GM21737 (cell line): ENCODE results near the gene GRID2.
"Not testable (repeated sequence)": the region's sequence is repeated elsewhere in the genome, so short reads cannot be mapped to it uniquely, and the experiment has no call there.

Experiments
- ATAC-seq: cut with Tn5 transposase; IDR thresholded peaks from one replicate; pipeline ENCODE4 v1.9.1; 2021; ENCODE audit warnings: mild to moderate bottlenecking, moderate library complexity; ENCODE audit not compliant: unreplicated experiment

GRID2 gene

DNA sequence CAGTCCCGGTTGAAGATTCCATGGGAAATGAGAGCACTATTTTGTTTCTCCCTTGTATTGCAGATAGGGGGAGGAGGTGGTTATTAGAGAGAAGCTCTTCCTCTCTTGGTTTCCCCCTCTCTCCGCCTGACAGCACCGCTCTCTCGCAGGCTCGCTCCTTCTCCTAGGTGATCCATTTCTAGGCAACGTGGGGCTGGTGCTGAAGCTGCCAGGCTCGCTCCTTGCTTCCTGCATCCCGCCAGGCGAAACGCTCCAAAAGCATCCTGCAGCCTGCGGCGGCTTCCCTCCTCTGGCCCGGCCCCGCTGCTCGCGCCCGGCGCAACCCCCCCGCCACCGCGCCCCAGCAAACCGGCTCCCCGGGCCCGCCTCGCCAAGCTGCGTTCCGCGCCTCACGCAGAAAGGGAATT lies at the start of gene GRID2:
TSS of gene GRID2 (plus strand) at position 346 of the 407 bp plus-strand sequence.
- no peak for ATAC-seq

DNA sequence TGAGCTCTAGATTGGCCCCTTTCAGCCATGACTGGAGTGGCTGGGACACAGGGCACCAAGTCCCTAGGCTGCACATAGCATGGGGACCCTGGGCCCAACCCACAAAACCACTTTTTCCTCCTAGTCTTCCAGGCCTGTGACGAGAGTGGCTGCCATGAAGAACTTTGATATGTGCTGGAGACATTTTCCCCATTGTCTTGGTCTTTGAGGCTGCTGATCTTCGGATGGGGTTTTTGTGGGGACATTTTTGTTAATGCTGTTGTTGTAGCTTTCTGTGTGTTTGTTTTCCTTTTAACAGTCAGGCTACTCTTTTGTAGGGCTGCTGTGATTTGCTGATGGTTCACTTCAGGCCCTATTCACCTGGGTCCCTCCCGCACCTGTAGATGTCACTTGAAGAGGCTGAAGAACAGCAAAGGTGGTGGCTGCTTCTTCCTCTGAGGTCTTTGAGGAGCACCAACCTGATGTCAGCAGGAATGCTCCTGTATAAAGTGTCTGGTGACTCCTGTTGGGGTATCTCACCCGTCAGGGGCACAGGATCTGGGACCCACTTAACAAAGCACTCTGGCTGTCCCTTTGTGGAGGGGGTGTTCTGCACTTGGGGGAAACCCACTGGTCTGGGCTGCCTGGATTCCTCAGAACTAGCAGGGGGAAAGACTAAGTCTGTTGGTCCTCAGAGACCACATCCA lies 49.6 kb upstream of the GRID2 start:
- ATAC-seq = no peak

DNA sequence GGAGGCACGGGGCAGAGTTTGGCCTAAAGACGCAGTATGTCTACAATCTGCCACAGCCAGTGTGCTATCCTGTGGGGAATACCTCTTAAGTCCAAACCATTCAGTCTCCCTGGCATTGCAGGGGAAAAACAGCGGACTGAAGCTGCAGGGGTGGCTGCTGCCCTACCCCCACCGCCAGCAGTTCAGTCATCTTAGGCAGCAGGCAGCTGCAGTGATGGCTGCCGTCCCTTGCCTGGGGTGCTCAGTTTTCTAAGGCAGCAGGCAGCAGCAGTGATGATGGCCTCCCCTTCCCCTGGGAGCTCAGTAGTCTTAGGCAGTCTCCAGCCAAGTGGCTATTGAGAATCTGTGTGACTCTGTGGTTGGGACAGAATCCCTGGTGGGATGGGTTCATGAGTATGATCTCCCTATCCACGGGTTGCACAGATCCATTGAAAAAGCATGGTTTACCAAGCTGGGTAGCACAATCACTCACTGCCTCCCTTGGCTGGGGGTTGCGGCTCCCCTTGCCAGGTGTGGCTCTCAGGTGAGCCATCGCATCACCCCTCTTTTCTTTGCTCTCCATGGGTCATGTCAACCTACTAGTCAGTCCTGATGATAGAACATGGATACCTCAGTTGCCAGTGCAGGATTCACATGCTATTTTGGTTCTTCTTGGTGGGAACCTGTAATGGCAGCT lies 48.9 kb upstream of the GRID2 start:
- ATAC-seq = no peak

DNA sequence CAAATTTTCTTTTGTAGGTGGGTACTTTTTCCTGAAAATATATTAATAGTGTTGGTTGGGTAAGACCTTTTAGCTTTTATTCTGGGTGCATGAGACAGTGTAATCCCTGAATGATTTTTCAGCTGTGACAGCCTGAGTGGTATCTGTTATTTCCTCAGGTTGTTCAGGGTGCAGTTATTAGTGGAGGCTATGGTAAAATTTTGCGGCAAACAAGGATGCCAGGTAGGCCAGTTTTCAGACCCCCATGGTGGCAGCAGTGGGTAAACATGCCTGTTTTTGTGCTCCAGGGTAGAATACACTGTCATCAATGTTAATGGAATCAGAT lies 47.9 kb upstream of the GRID2 start:
- no peak for ATAC-seq

DNA sequence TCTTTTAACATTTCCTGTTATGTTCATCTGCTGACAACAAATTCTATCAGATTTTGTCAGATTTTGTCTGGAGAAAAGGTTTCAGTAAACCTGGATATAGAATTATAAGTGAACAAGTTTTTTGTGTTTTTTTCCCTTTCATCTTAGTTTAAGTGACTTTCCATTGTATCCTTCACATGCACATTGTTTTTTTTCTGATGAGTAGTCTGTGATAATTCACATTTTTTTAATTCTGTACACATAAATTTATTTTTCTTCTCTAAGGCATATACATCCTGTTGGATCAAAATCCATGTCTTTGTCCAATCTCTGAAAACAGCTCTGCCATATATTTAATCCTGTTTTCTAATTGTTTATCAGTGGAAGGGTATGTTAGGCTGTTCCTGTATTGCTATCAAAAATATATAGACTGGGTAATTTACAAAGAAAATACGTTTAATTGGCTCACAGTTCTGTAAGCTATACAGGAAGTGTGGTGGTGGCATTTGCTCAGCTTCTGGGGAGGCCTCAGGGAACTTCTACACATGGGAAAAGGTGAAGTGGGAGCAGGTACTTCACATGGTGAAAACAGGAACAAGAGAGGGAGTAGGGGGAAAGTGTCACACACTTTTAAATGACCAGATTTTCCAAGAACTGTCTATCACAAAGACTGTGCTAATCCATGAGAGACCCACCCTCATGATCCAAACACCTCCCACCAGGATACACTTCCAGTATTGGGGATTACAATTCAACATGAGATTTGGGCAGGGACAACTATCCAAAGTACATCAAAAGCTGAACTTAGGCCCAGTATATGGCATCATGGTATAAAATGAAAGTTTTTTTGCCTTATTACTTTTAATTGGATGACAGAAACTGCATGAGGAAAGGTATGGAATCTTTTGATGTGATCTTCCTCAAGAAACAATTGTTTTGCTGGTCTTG lies 45.6 kb upstream of the GRID2 start:
- no peak for ATAC-seq

DNA sequence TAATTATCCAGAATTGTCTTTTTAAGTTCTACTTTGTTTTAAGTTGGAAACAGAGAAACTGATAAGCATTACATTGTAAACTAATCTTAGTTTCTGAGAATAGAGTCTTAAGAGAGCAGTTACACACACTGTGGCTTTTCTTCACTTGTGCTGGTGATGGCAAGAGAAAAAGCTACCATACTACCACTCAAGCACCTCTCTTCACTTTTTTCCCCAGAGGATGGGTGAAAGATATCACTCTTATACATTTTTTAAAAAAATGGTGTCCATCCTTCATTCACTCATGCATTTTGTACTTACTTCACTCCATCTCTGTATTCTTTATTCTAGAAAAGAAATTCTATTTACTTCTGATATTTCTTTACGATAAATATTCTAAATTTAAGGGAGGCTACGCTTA lies 42.5 kb upstream of the GRID2 start:
- no peak for ATAC-seq

DNA sequence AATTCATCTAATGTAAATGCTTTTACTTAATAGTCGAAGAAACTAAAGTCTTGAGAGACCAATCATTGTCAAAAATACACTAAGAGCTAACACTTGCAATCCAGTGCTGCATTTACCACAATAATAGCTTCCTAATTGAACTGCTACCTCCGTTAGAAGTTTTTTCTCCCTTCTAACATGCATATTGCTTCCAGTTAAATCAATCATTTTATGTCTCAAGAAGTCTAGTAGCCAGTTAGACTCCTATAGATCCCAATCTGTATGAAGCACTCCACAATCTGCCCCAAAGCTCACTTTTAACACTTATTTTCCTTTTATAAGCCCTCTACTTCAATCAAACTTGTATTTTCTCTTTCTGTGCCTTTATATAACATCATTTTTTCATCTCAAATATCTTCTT lies 41.4 kb upstream of the GRID2 start:
- ATAC-seq = no peak

DNA sequence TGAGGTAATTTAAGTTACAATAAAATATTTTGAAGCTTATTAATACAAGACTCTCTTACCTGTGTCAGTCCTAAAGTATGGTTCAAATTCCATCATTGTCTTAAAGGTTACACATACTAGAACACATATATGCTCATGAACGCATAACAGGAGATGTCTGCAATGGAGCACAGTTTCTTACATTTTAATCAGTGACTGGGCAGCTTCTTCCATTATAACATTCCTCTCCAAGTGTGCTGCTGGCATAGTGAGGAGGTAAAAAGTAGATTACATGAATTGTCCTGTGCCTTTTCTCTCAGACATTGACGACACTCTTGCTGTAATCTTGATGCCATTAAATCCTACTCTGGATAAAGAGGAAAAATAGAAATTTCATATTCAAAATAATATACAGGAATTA lies 40.8 kb upstream of the GRID2 start:
- ATAC-seq = no peak

DNA sequence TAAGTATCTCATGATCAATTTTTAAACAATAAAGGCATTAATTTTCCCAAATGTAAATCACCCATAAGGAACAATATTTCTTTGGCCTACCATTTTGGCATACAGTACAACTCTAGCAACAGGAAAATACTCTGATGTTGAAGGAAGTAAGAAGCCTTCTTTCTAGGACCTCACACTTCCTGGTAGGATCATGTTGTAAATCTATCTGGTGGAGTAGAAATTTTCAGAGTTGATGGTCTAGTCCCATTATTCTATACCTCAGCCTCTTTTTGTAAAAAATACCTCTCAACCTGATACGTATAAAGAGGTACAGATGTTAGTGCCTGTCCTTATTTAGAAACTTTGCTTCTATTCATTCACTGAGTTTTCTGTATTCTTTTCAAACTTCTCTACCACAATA lies 40.2 kb upstream of the GRID2 start:
- no peak for ATAC-seq

DNA sequence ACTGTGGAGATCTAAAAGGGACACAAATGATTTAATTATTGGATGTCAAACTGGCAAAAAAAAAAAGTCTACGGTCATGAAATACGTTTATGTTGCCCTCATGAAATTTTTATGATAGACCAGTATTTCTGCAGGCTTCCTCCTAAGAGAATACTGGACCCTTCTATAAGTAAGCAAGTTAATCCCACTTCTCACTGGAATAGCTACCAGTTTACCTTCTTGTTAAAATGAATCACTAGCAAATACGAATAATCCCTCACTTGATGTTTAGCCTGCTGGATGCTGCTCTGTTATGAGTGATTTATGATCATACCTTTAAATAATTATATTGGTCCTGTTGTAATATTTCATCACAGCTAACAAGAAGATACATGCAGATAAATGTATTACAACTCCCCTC lies 39.6 kb upstream of the GRID2 start:
- ATAC-seq = no peak

DNA sequence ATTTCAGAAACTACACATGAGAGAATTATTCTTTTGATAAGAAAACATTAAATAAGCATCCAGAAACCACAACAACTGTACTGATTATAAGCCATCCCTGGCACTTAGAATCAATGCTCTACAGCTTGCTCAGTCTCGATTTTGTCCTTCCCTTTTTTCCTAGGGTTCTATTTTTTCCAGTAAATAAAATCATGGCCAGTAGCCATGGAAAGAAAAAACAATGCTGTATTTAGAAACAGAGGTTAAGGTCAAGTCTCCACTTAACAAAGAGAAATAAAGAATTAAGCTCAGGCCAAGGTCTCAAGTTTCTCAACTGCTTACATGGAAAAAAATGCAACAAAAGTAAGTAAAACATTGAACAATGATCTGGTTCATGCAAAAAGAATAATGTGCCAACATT lies 38.7 kb upstream of the GRID2 start:
- ATAC-seq = no peak

DNA sequence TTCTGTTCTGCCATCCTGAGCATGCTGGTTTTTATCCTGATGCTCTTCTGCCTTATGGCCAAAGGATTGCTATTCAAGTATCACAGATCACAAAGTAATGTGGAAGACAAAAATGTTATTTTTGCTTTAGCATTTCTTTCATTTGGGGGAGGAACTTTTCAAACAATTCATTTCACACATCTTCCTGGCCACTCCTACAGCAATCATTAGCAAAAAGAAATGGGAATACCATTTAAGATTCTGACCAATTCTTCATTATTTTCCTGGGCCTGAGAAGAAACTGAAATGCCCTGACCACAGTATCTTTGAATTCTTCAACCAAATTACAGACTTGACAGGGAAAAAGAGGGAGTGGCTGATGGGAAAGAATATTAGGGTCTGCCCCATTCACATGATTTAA lies 38.0 kb upstream of the GRID2 start:
- no peak for ATAC-seq

DNA sequence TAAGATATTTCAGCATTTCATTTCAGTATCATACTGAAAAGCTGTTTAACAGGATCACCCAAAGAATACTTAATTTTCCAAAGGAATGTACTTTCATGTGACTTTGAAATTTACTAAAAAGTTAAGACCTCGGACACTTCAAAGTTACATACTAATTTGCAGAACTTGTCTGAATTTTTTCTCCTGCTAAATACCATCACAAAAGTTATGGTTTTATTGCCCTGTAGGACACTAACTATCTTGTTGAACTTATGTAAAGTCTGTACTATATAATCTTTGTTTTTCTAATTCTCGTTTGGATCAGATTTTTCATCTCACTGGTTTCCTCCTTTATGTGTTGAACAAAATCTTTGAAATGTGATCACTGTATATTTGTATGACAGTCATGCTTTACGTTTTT lies 37.2 kb upstream of the GRID2 start:
- no peak for ATAC-seq

DNA sequence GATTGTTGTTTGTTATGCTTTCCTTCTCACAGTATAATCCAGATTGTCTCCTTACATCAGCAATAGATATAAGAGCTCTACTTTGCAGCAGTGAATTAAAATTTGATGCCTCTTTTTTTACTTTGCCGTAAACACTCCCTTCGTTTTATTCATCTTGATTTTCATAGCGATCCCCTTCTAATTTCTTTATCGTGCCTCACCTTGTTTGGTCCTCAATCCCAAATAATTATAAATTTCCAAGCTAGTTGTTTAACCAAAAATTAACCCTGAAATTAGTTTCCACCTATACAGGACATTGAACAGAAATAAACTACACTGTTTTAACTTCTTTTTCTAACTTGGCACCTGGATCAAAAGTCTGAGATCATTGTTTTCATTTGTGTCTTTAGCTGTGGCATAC lies 35.1 kb upstream of the GRID2 start:
- ATAC-seq = no peak

DNA sequence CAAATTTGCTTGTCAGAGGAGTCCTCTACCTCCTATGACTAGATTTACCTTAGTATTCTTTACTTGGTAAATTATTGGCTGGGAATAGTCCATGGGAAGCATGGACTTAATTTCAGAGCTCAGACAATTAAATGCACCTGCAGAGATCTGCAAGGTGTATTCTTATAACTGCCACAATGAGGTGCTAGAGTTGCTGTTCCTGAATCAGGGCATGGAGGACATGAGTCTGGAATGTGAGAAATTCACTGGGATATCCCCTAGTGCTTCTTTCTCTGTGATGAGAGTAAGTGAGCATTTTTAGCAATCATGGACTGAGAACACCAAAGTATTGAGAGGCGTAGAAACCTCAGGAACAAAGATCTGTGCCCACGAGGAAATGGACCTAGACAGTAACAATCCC lies 32.9 kb upstream of the GRID2 start:
- ATAC-seq = no peak

DNA sequence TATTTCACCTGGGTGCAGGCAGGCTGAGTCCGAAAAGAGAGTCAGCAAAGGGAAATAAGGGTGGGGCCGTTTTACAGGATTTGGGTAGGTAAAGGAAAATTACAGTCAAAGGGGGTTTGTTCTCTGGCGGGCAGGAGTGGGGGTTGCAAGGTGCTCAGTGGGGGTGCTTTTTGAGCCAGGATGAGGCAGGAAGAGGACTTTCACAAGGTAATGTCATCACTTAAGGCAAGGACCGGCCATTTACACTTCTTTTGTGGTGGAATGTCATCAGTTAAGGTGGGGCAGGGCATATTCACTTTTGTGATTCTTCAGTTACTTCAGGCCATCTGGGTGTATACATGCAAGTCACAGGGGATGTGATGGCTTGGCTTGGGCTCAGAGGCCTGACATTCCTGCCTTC lies 32.2 kb upstream of the GRID2 start:
- ATAC-seq = not testable (repeated sequence)

DNA sequence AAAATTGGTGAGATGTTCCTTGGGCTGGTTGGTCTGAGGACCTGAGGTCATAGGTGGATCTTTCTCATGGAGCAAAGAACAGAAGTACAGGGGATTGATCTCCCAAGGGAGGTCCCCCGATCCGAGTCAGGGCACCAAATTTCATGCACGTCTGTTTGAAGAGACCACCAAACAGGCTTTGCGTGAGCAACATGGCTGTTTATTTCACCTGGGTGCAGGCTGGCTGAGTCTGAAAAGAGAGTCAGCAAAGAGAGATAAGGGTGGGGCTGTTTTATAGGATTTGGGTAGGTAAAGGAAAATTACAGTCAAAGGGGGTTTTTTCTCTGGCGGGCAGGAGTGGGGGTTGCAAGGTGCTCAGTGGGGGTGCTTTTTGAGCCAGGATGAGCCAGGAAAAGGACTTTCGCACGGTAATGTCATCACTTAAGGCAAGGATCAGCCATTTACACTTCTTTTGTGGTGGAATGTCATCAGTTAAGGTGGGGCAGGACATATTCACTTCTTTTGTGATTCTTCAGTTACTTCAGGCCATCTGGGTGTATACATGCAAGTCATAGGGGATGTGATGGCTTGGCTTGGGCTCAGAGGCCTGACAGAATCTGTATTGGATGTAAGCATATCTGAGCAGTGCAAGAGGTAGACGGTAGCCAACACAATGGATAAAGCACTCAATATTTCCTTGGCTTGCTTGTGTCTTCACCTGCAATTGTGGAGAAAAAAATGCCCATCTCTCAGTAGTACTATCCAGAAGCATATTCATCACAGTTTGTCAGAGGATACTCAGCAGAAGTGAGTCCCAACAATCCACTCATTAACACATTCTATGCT lies 26.5 kb upstream of the GRID2 start:
- ATAC-seq = not testable (repeated sequence)

DNA sequence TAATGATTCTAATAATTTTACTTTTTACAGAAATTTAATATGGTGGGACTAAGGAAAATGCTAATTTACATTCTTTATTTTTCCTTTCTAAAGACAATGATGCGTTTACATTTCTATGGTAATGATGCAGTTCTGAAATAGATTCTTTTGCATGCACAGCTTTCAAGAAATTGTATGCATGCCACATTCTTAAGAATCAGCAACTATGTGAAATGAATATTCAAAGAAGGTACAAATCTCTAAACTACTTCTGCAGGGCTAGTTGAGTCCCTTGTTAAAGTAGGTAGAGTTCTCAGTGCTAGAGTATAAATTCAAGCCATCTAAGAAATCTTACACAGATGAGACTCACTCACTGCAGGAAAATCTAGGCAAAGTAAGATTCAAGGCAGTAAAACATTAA lies 24.5 kb upstream of the GRID2 start:
- ATAC-seq = no peak

DNA sequence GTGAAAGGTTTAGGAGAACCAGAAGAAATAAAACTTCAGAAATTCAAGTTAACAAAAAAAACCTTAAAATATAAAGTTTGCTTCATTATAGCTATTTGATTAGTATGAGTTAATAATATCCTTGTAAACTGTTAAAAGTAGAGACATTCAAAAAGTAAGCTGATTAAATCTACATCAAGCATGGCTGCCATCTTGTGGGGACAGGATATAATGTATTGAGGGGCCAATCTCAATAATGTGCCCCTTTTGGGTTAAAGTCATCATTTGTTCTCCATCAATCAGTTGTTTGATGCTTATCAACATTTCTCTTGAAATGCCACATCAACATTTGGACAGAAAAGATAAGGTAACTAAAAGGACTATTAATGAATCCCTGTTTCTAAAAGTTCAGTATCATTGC lies 4.6 kb upstream of the GRID2 start:
- no peak for ATAC-seq

DNA sequence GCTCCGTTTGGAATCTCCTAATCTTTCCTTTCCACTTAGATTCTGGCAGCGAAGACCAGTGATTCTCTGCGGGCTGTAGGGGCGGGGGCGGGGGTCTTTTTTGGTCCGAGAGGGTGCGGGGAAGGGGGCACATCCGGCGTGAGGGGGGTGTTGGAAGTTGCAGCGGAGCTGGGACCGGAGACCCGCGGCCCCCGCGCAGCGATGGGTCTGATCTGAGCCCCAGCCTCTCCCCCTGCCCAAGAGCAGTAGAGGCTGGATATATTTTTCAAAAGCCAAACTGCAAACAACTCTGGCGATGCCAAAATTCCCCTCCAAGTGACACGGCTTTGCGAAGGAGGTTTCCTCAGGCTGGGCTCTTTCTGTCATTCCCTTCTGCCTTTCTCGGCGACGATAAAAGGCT lies 355 bp downstream of the GRID2 start:
- no peak for ATAC-seq

DNA sequence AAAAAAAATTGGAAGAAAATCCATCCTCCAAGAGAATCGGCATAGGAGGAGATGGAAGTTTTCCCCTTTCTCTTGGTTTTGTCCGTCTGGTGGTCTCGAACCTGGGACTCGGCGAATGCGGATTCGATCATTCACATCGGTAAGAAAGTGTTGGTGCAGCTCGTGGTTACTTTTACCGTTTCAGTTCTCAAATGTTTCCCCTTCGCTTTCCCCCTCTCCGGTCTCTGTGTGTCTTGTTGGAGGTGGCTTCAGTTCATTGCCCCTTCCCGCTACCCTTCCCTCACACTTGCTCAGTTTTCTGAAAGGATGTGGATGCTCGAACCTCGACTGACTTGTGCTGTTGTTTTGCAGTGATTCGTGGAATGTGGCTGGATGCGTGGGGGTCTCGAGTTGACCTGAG lies 840 bp downstream of the GRID2 start:
- ATAC-seq = no peak
